ENCODE results near the gene NOC3L.

DNA sequence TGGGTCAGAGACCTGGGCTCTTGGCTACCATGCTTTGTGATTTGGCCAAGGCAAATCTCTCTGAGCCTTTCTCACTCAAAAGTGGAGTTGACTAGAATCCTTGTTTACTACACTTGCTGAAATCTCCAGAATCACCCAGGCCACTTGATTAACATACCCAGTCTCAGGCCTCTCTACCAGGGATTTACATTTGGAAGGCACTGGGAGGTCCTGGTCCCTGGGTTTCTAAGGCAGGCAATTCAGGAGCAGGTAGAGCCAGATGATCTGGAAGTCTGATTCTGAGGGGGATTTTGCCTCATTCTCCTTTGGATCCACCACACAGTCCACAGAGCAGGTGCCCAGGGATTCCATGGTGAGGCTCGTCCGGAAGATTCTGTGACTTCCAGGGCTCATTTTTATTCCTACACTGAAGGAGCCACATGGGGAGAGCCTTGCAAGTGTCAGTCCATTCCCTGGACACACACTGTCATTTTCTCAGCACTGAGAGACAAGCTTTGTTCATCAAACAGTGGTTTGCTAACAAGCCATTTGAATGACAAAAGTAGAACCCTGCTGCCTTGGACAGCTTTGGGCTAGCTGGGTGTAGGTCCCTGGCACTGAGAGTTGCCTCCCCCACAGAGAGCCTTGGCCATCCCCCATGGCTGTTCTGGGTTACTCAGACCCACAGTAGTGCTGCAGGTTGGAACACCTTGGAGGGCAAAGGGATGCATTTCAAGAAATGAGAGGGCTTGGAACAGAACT, 74.2 kb downstream of the NOC3L start:
- TF ChIP-seq, protein P1, sequence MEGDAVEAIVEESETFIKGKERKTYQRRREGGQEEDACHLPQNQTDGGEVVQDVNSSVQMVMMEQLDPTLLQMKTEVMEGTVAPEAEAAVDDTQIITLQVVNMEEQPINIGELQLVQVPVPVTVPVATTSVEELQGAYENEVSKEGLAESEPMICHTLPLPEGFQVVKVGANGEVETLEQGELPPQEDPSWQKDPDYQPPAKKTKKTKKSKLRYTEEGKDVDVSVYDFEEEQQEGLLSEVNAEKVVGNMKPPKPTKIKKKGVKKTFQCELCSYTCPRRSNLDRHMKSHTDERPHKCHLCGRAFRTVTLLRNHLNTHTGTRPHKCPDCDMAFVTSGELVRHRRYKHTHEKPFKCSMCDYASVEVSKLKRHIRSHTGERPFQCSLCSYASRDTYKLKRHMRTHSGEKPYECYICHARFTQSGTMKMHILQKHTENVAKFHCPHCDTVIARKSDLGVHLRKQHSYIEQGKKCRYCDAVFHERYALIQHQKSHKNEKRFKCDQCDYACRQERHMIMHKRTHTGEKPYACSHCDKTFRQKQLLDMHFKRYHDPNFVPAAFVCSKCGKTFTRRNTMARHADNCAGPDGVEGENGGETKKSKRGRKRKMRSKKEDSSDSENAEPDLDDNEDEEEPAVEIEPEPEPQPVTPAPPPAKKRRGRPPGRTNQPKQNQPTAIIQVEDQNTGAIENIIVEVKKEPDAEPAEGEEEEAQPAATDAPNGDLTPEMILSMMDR (IDR thresholded peaks at IDR 0.05): no peak
- no peak for TF ChIP-seq EZH2 (IDR thresholded peaks at IDR 0.05; ENCODE audit: borderline replicate concordance, insufficient read depth, low read depth, low read length, poor library complexity, severe bottlenecking)

All from B cell (primary cell).